Skin of body (tissue), 2 donors: ENCODE measurements around the gene KCNMA1. TPM values are rescaled to one million over a fixed set of nuclear protein-coding genes. Genes with fewer than 3 reads are reported as not detected.

Experiments used
- DNase-seq: peaks from one replicate; lab custom pipeline; 2025; lab: John Stamatoyannopoulos, UW
- total RNA-seq: library from RNA; depleted of rRNA; stranded (reverse); fragments of >200 nt; gene quantifications from one replicate; pipeline ENCODE4 v1.2.3, GENCODE V29; 2014

KCNMA1 gene
- total RNA-seq, 1 donor from 2014 or later, result 11.7 TPM

DNA sequence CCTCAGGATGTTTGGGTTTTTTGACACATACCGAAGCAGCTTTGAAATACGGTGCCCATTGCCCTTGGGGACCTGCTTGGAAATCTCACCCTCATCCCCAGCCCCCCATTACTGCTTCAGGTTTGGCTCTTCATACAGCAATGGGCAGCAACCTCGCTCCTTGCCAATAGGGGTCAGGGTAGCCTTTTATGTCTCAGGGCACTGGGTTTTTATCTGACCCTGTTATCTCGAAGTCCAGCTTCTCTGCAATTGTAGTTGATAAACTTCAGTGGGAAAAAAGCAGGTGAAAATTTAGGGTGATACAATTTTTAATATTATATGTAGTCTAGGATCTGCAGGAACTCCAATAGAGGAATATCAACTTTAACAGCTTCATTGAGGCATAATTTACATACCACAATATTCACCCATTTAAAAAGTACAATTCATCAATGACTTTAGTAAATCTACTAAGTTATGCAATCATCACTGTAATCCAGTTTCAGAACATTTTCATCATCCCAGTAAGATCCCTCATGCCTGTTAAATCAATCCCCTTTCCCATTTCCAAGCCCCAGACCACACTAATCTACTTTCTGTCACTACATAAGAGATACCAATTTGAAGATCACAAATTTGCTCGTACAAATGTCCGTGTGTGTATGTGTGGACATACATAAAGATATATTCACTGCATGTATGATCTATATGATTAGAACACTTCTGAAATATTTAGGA, 386.2 kb downstream of the KCNMA1 start:
- no peak for DNase-seq

GRCh38 chr10:77249901-77250459, 387.6 kb downstream of the KCNMA1 start:
- no peak for DNase-seq

DNA sequence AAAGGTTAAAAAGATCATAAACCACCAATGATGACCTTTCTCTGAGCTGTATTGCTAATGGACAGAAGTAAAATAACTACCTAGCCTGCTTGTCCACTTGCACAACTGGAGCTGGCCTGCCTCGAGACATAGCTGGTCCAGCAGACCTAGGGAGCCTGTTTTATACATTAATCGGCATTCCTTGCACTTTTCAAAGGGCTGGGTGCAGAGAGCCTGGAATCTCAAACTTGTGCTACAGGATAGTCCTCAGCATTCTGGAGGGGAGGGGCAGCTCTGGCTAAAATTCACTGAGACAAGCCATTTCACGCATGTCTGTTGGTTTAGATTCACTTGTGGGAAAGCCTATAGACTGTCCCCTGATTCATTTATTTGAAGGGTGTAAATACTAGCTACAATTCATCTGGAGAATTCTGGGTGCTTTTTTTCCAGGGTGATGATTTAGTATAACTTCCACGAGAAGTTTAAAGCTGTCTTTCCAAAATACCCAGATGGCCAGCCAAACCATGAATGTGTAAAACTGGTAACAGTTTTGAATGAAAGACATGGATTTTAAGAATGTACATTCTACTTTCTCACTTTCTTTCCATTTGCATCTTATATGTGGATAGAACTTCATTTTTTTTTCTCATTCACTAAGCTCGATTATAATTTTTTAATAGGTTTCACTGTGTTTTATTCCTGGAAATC, 389.4 kb downstream of the KCNMA1 start:
- DNase-seq, result no peak

- DNase-seq, result no peak
Observed at GRCh38 chr10:77247031-77247990, 390.3 kb downstream of the KCNMA1 start.

GRCh38 chr10:77245953-77246352, 391.7 kb downstream of the KCNMA1 start:
- no peak for DNase-seq

DNA sequence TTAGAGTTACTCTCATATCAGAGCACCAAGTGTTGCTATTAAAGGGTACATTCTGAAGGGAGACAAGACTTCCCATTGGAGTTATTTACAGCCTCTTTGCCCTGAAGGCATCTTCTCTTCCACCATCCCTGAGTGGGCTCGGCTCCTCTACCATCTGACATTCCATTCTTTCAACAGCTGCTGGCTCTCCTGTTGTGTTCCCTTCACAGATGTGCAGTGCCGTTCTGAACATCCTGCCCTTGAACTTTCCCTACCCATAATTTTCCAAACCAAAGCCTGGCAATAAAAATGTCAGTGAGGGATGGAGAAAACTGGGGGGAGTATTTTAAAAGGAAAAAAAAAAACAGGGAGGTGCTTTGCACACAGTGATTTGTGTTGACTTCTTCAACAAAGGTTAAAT, 392.9 kb downstream of the KCNMA1 start:
- DNase-seq, result no peak

DNA sequence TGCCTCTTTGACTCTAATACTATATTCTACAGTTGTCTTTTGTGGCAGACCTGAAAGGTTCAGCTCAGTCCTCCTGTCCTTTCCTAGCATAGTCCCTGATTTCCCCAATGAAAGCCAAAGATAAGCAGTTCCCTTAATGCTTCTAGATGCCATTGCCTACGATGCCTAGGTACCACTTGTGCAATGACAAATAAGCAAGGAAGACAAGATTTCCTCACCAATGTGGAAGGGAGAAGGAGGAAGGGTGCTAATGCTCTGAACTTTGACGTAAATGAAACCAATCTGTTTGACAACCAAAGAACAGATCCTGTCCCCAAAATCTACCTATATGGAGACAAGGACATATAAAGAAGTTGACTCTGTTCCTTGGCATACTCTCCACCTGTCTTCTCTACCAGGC, 393.3 kb downstream of the KCNMA1 start:
- DNase-seq, result no peak

GRCh38 chr10:77241350-77241725, 396.3 kb downstream of the KCNMA1 start:
- no peak for DNase-seq

GRCh38 chr10:77240706-77241349, 396.8 kb downstream of the KCNMA1 start:
- DNase-seq, result no peak

DNA sequence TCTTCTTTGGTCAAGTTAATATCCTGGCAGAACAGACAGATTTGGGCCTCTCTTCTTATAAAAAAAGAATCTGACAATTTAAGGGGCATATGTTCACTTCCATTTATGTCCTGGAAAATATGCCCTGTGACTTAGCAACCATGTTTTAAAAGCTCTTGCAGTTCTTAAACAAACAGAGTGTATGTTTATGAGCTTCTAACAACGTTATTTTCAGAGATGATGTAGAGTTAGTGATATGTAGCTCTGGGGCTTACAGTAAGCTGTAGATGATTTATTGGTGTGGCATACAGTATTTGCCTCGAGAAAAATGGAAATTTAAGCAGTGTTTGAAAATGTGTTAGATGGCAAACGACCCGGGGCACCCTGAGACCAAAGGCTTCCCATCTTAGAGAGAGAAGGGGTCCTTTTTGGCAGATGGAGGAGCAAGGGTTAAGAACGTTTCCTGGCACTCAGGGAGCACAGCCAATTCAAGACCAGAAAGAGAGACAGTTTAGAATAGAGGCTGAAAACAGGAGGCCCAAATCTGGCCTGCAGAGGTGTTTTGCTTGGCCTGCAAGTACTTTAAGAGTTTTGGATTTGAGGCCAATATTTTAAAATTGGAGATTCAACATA, 397.5 kb downstream of the KCNMA1 start:
- no peak for DNase-seq

DNA sequence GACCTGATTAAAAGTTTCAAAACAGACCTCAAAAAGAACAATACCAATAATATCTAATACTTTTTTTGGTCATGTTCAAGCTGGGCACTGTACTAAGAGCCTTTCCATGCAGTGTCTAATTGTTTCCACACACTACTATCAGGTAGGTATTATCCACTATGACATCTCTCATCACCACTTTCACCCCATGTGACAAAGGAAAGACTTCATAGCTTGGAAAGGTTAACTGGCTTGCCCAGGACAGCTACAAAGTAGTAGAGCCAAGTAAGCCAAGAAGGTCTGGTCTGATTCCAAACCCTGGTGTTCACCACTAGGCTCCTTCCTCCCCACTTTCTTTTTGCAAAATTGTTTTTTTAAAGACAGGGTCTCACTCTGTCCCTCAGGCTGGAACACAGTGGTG, 400.5 kb downstream of the KCNMA1 start:
- DNase-seq, result no peak

DNA sequence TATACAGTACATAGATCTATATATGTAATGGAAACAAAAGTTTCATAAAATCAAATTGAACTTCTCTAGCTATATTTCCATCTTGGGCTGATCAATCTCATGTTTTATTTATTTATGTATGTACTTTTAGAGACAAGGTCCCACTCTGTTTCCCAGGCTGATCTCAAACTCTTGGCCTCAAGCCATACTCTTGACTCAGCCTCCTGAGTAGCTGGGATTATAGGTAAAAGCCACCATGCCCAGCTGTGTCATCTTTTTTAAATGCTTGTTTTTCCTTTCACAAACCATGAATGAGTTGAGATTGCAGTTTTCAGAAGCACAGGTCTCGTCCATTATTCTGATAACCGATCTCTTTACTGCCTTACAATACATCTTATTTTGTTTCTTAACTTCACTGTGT, 400.9 kb downstream of the KCNMA1 start:
- no peak for DNase-seq

- no peak for DNase-seq
Observed at GRCh38 chr10:77236029-77236428, 401.6 kb downstream of the KCNMA1 start.

DNA sequence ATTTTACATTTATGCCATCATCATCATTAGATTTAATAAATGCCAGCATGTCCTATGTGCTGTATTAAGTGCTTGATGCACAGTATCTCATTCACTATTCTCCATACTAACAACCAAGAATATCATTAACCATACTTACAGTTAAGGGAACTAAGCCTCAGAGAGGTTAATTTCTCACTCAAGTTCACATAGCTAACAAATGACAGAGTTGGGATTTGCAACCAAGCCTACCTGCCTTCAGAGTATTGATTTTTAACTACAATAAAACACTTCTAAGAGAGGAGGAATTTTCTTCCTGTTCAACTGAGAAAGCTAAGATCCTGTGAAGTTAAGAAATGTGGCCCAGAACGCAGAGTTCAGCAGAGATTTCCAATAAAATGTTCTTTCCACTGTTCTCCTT, 403.0 kb downstream of the KCNMA1 start:
- no peak for DNase-seq

DNA sequence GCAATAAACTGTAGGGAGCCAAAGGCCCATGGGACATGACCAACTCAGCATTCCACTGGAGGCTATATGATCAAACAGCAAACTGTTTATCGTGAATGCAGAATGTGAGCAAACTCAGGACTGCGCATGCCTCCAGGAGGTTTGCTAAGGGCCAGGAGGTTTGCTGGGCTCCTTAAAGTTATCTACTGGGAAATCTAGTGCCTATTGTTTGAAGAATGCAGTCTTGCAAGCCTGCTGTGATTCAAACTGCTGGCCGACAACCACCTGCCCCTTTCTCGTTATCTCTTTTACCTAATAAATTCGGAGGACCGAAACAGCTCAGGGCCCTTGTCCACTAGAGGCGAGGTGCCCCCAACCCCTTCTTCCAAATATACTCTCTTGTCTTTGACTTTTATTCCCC, 404.1 kb downstream of the KCNMA1 start:
- no peak for DNase-seq

GRCh38 chr10:77231884-77232610, 405.6 kb downstream of the KCNMA1 start:
- no peak for DNase-seq

GRCh38 chr10:77231375-77231774, 406.2 kb downstream of the KCNMA1 start:
- no peak for DNase-seq

GRCh38 chr10:77230194-77230593, 407.4 kb downstream of the KCNMA1 start:
- no peak for DNase-seq

GRCh38 chr10:77229704-77230103, 407.9 kb downstream of the KCNMA1 start:
- DNase-seq, result no peak

DNA sequence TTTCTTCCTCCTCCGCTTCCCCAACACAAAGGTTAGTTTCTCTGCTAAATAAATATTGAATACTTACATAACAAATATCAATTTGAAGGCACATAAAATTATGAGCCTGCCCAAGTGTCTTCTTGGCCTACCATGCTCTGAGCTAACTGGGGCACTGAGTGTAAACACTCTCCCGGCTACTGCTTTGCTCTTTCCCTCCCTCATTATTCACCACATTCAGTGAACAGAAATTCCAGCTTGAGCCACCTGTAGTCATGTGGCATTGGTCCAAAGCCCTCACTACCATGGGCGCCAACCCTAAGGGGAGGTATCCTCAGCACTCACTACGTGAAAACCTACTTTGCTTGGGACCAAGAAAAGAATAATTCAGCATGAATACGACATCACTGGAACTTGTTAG, 409.0 kb downstream of the KCNMA1 start:
- DNase-seq, result no peak
